Measurements from ENCODE around the gene CNTN5.
"Not testable (repeated sequence)": the region's sequence is repeated elsewhere in the genome, so short reads cannot be mapped to it uniquely, and the experiment has no call there.

The CNTN5 gene

GRCh38 chr11:99020352-99021225, at the start of gene CNTN5:
Gene CNTN5, plus strand, starts transcription at chr11:99020949.
- DNase-seq: no peak

GRCh38 chr11:98979205-98979604, 41.5 kb upstream of the CNTN5 start:
- DNase-seq: no peak

GRCh38 chr11:99015634-99016454, 4.9 kb upstream of the CNTN5 start:
- DNase-seq: no peak

- no peak for DNase-seq
These were observed 1.1 kb upstream of the CNTN5 start for GRCh38 chr11:99019696-99020095.

- no peak for DNase-seq
These were observed 16.3 kb downstream of the CNTN5 start for GRCh38 chr11:99037057-99037456.

GRCh38 chr11:99063331-99063730, 42.6 kb downstream of the CNTN5 start:
- DNase-seq: no peak

- DNase-seq: no peak
These were observed 44.4 kb downstream of the CNTN5 start for GRCh38 chr11:99065121-99065520.

GRCh38 chr11:99066618-99067317, 46.0 kb downstream of the CNTN5 start:
- no peak for DNase-seq

- DNase-seq: no peak
These were observed 48.1 kb downstream of the CNTN5 start for GRCh38 chr11:99068832-99069231.

GRCh38 chr11:99069856-99070444, 49.2 kb downstream of the CNTN5 start:
- DNase-seq: no peak

GRCh38 chr11:99079576-99079975, 58.8 kb downstream of the CNTN5 start:
- no peak for DNase-seq

- no peak for DNase-seq
These were observed 59.4 kb downstream of the CNTN5 start for GRCh38 chr11:99080154-99080553.

- no peak for DNase-seq
These were observed 77.5 kb downstream of the CNTN5 start for GRCh38 chr11:99098258-99098657.

- no peak for DNase-seq
These were observed 78.0 kb downstream of the CNTN5 start for GRCh38 chr11:99098751-99099150.

- DNase-seq: no peak
These were observed 96.9 kb downstream of the CNTN5 start for GRCh38 chr11:99117603-99118002.

GRCh38 chr11:99133862-99134261, 113.1 kb downstream of the CNTN5 start:
- DNase-seq: not testable (repeated sequence)

- DNase-seq: no peak
These were observed 114.8 kb downstream of the CNTN5 start for GRCh38 chr11:99135508-99135907.

GRCh38 chr11:99142237-99142636, 121.5 kb downstream of the CNTN5 start:
- DNase-seq: no peak

GRCh38 chr11:99148352-99148751, 127.6 kb downstream of the CNTN5 start:
- no peak for DNase-seq

GRCh38 chr11:99154277-99154676, 133.5 kb downstream of the CNTN5 start:
- DNase-seq: no peak

- DNase-seq: no peak
These were observed 139.7 kb downstream of the CNTN5 start for GRCh38 chr11:99160447-99160846.

GRCh38 chr11:99162819-99163218, 142.1 kb downstream of the CNTN5 start:
- no peak for DNase-seq

GRCh38 chr11:99170591-99170990, 149.8 kb downstream of the CNTN5 start:
- DNase-seq: no peak
